Heart left ventricle (tissue), 16 donors: ENCODE measurements around the gene BRINP1. TPM values are rescaled to one million over a fixed set of nuclear protein-coding genes. Genes with fewer than 3 reads are reported as not detected.
"Not testable (repeated sequence)": the region's sequence is repeated elsewhere in the genome, so short reads cannot be mapped to it uniquely, and the experiment has no call there.

Source experiments
- ATAC-seq, 4 donors: fragments of 200-7000 bp; cut with Tn5 transposase; one replicate each; pipeline ENCODE4 v1.9.1; 2020 to 2022; ENCODE audit warnings: moderate library complexity in 4 of 4, mild to moderate bottlenecking in 3 of 4, moderate number of reproducible peaks in 1 of 4
- DNase-seq, 5 donors: peaks; one replicate each; pipeline ENCODE4 v3.0.0-alpha.2; 2020
- H3K27ac ChIP-seq, 12 donors: fragments of 200-600 bp; sonication (generic) in 4 of 12; one replicate each; pipeline versions ENCODE4 v1.5.0 to v1.8.0; 2016 to 2022; ENCODE audit warnings: mild to moderate bottlenecking in 2 of 12
- H3K27me3 ChIP-seq, 9 donors: fragments of 200-600 bp; sonication (generic) in 2 of 9; one replicate each; pipeline versions ENCODE4 v1.5.1 to v1.8.0; 2016 to 2022; ENCODE audit warnings: mild to moderate bottlenecking in 3 of 9
- H3K36me3 ChIP-seq, 9 donors: fragments of 200-600 bp; sonication (generic) in 2 of 9; one replicate each; pipeline versions ENCODE4 v1.5.0 to v1.8.0; 2018 to 2022; ENCODE audit warnings: mild to moderate bottlenecking in 2 of 9
- H3K4me1 ChIP-seq, 12 donors: fragments of 200-600 bp; sonication (generic) in 4 of 12; one replicate each; pipeline versions ENCODE4 v1.5.0 to v1.8.0; 2016 to 2022; ENCODE audit warnings: mild to moderate bottlenecking in 3 of 12
- H3K4me3 ChIP-seq, 12 donors: fragments of 200-600 bp; sonication (generic) in 4 of 12; one replicate each; pipeline versions ENCODE4 v1.5.0 to v1.8.0; 2017 to 2022; ENCODE audit warnings: mild to moderate bottlenecking in 9 of 12, moderate library complexity in 4 of 12
- H3K9me3 ChIP-seq, 12 donors: fragments of 200-600 bp; sonication (generic) in 4 of 12; one replicate each; pipeline versions ENCODE4 v1.5.0 to v1.8.0; 2016 to 2022; ENCODE audit warnings: mild to moderate bottlenecking in 1 of 12
- CTCF ChIP-seq, 12 donors: fragments of 200-600 bp; sonication (generic) in 4 of 12; IDR thresholded peaks; one replicate each; pipeline versions ENCODE4 v1.5.0 to v1.8.0; 2018 to 2022; ENCODE audit warnings: antibody characterized with exemption in 12 of 12, mild to moderate bottlenecking in 5 of 12
- POLR2A ChIP-seq, 2 donors: fragments of 450-650 bp; IDR thresholded peaks; one replicate each; pipeline ENCODE4 v1.6.1; 2017; ENCODE audit warnings: antibody characterized with exemption in 2 of 2, mild to moderate bottlenecking in 2 of 2, moderate library complexity in 2 of 2
- WGBS, 4 donors: extraction: QIAGEN DNeasy Blood & Tissue Kit in 2 of 4; methylation state at CpG; one replicate each; pipeline versions ENCODE4 v1.1.5 to v1.1.7; 2013 to 2018; 5-methylcytosine and 5-hydroxymethylcytosine counted together
- intact Hi-C, 10 donors: fragments of 100-400 bp; cut with DNase I; formaldehyde crosslinking; loops; one replicate each; pipeline versions ENCODE4 v1.11.1 to v1.14.2; 2022
- polyA plus RNA-seq, 2 donors: library from polyadenylated mRNA; stranded (reverse); fragments of 200-250 nt; gene quantifications; one replicate each; pipeline ENCODE4 v1.2.3, GENCODE V29; 2013
- total RNA-seq, 9 donors: library from RNA; depleted of rRNA in 2 of 9; stranded (reverse); fragments of >200 nt in 2 of 9; fragmentation: NEBNext Ultra II Directional in 3 of 9; extraction: Animal tissue kit (Norgen Biotek cat#: 25700) in 3 of 9; gene quantifications; one replicate each; pipeline versions ENCODE4 v1.1.0 to v1.2.4, GENCODE V29; 2016 to 2023
- donor health status: ischemic (EF 13 %, LVEDD 7.1; RV severe dilation, severe dysfunction).
- donor health status: healthy with polysubstance abuse.
- donor health status: DM: no; HTN: yes; CAD: no.
- donor health status: DM: no; HTN: no; CAD: no.
- donor health status: ischemic (EF 25% LVEDD 6.9; RV normal size, moderate dysfunction).
- donor health status: ischemic (EF 25% LVEDD 5.7; RV mildly dilated, moderate dysfunction).
- donor health status: healthy.
- donor health status: DM: yes; HTN: yes; CAD: no.
- donor health status: ischemic (EF 35%, LVEDD 5.7; RV mildly dilated, moderate dysfunction).
- donor health status: nonischemic (EF 11% LVEDD 7.7; RV severe dilation, severe dysfunction).
- donor health status: DM: yes; HTN: yes; CAD: no.
- donor health status: PGD.
- donor health status: ischemic (EF 29% LVEDD 5.4; RV normal size, mild dysfunction).
- donor health status: nonischemic (EF 23%, LVEDD 6.1; RV moderate dilation, normal function).

BRINP1 gene
- total and polyA plus RNA-seq, 11 donors: 0.04 to 7.1 (median 0.40) TPM; not detected in 1

- Histone ChIP-seq H3K27ac (no peak overlapping the region), H3K4me1 (peaks cover 0 to 9% (median 0%) of the 10 kb centered on the region in 12 donors), H3K9me3 (no peaks in the 10 kb centered on the region), H3K27me3 (no peaks in the 10 kb centered on the region), H3K4me3 (no peak overlapping the region), H3K36me3 (no peaks in the 10 kb centered on the region)
- TF ChIP-seq CTCF (IDR thresholded peaks at IDR 0.05): no peak
- no peak for TF ChIP-seq POLR2A (IDR thresholded peaks at IDR 0.05)
- WGBS, 4 donors: 41 to 71% (median 47%) methylated on average over 3 of the region's 3 CpGs
- intact Hi-C loops: no loop called here
- DNase-seq: no peak
- no peak for ATAC-seq
These were observed 189.5 kb downstream of the BRINP1 start for GRCh38 chr9:119179701-119180100.

- no peak for ATAC-seq
- no peaks in the 10 kb centered on the region for H3K4me1 ChIP-seq
- intact Hi-C loops: no loop called here
- H3K36me3 ChIP-seq: no peaks in the 10 kb centered on the region
- no peaks in the 10 kb centered on the region for H3K27me3 ChIP-seq
- WGBS, 4 donors: 75 to 80% (median 76%) methylated on average over 9 of the region's 9 CpGs
- no peaks in the 10 kb centered on the region for H3K9me3 ChIP-seq
- TF ChIP-seq POLR2A (IDR thresholded peaks at IDR 0.05) (no peak), CTCF (IDR thresholded peaks at IDR 0.05) (no peak)
- no peak overlapping the region for H3K4me3 ChIP-seq
- no peak overlapping the region for H3K27ac ChIP-seq
- DNase-seq: no peak
These were observed 192.0 kb downstream of the BRINP1 start for GRCh38 chr9:119177196-119177595.

- Histone ChIP-seq H3K4me3 (no peak overlapping the region), H3K27me3 (no peaks in the 10 kb centered on the region), H3K4me1 (no peaks in the 10 kb centered on the region), H3K9me3 (no peaks in the 10 kb centered on the region), H3K36me3 (no peaks in the 10 kb centered on the region), H3K27ac (no peak overlapping the region)
- DNase-seq (no peak), ATAC-seq (no peak)
- intact Hi-C loops: no loop called here
- no peak for TF ChIP-seq CTCF (IDR thresholded peaks at IDR 0.05)
- TF ChIP-seq POLR2A (IDR thresholded peaks at IDR 0.05): no peak
- whole genome bisulfite sequencing, 4 donors: 83 to 85% (median 84%) methylated on average over 1 of the region's 1 CpG
These were observed 193.7 kb downstream of the BRINP1 start for GRCh38 chr9:119175581-119175980.

- H3K4me1 ChIP-seq, H3K27ac ChIP-seq, intact Hi-C loops, H3K36me3 ChIP-seq, DNase-seq, H3K27me3 ChIP-seq, ATAC-seq, H3K9me3 ChIP-seq: not testable (repeated sequence)
- WGBS, 4 donors: 25 to 34% (median 32%) methylated on average over 18 to 27 of the region's 27 CpGs
- peak overlapping the region in 11 of 12 donors; percentile 15 to 46 (median 37) for H3K4me3 ChIP-seq
These were observed 200.0 kb downstream of the BRINP1 start for GRCh38 chr9:119169222-119169621.

- peaks cover 0 to 3% (median 0%) of the 10 kb centered on the region in 9 donors for H3K27me3 ChIP-seq
- ATAC-seq (no peak), DNase-seq (no peak)
- H3K4me1 ChIP-seq: no peaks in the 10 kb centered on the region
- intact Hi-C loops: no loop called here
- H3K27ac ChIP-seq: no peak overlapping the region
- WGBS, 4 donors: 92 to 98% (median 97%) methylated on average over 16 of the region's 16 CpGs
- TF ChIP-seq POLR2A (IDR thresholded peaks at IDR 0.05): no peak
- no peak for TF ChIP-seq CTCF (IDR thresholded peaks at IDR 0.05)
- no peak overlapping the region for H3K4me3 ChIP-seq
- no peaks in the 10 kb centered on the region for H3K9me3 ChIP-seq
- no peaks in the 10 kb centered on the region for H3K36me3 ChIP-seq
These were observed 201.4 kb downstream of the BRINP1 start for GRCh38 chr9:119167876-119168275.
